Measurements from ENCODE around the gene HRCT1. TPM values are rescaled to one million over a fixed set of nuclear protein-coding genes. Genes with fewer than 3 reads are reported as not detected.

The HRCT1 gene
- polyA plus RNA-seq, 3 donors = not detected

GRCh38 chr9:35937227-35937626 lies 31.2 kb downstream of the HRCT1 start:
- no peaks in the 10 kb centered on the region for H4K20me1 ChIP-seq (ENCODE audit: insufficient read depth, low read length)
- H2AFZ ChIP-seq (ENCODE audit: insufficient read depth, low read depth, low read length, poor library complexity, severe bottlenecking) = no peak overlapping the region
- WGBS (ENCODE audit: insufficient coverage) = no CpG with 5 or more reads among the region's 2 CpGs
- intact Hi-C loops (cut with micrococcal nuclease) = no loop called here
- H3K4me2 ChIP-seq (replicated peaks; ENCODE audit: extremely low read depth, low read length, poor library complexity, severe bottlenecking) = no peak overlapping the region
- H3K4me1 Mint-ChIP-seq = peaks cover 25% of the 10 kb centered on the region
- no peak overlapping the region for H3K27ac ChIP-seq (ENCODE audit: low read depth in 1 of 2, low read length in 2 of 2)
- H3K9ac ChIP-seq (ENCODE audit: insufficient read depth, low read length, poor library complexity, severe bottlenecking) = no peak overlapping the region
- H3K79me2 ChIP-seq (ENCODE audit: insufficient read depth, low read length) = no peaks in the 10 kb centered on the region
- H3K4me3 Mint-ChIP-seq = no peak overlapping the region
- peaks cover 8 to 10% of the 10 kb centered on the region in 2 donors for H3K4me1 ChIP-seq (ENCODE audit: control insufficient read depth in 1 of 2, insufficient read depth in 2 of 2, low read length in 2 of 2)
- H3K9me3 Mint-ChIP-seq = peaks cover 0 to 5% (median 2%) of the 10 kb centered on the region in 7 donors
- H3K36me3 ChIP-seq (replicated peaks in 1 of 2; ENCODE audit: control insufficient read depth in 1 of 2, insufficient read depth in 2 of 2, low read length in 2 of 2) = no peaks in the 10 kb centered on the region
- no peak for DNase-seq
- no peak for TF ChIP-seq CTCF (IDR thresholded peaks at IDR 0.05)
- H3K9me3 ChIP-seq (replicated peaks in 1 of 2; ENCODE audit: control insufficient read depth in 1 of 2, insufficient read depth in 1 of 2, low read length in 2 of 2) = no peaks in the 10 kb centered on the region
- H3K27me3 ChIP-seq (ENCODE audit: control insufficient read depth in 2 of 2, insufficient read depth in 2 of 2, low read length in 2 of 2) = no peaks in the 10 kb centered on the region
- peak overlapping the region in 1 of 7 donors; percentile 0 for H3K27ac Mint-ChIP-seq
- H3K4me3 ChIP-seq (replicated peaks in 1 of 3; ENCODE audit: low read depth in 2 of 3, low read length in 3 of 3) = no peak overlapping the region
- H3K36me3 Mint-ChIP-seq = no peaks in the 10 kb centered on the region
- peaks cover 0 to 2% (median 0%) of the 10 kb centered on the region in 3 donors for H3K27me3 Mint-ChIP-seq (ENCODE audit: low read depth in 3 of 3)

DNA sequence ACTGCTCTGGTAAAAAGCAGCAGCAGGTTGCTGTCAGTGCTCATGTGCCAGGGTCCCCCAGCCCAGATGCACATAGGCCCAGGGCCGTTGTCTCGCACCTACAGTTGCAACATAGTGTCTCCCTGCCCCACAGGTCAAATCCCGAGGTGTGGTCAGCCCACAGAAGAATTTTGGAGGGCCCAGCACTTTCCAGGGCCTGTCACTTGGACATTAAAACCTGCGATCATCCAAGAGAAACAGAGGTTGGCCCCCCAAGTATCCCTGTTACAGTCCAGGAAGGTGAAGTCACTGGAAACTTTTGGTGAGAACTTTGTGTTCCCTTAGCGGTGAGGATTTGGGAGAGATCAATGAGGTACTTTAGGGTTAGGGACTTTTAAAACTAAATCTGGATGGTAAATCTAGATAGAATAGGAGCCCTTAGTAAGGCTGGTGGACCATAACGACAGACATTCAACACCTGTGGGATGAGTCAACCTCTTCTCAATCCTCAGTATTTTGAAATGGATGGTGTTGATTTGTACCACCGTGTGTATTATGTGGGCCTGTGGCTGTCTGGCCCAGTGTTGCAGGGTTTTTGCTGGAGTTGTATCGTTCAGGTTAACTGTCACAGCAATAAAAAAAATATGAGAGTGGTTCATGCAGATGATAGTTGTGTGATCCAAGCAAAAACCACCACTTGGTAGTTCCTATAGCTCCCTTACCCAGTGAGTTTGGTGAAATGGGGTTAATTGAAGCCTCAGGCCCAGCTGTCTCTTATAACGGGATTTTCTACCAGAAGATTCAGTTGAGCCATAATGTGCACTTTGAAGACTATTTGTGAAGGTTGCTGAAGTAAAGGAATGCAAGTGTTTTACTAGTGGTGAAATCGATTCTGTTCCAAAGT lies 32.7 kb downstream of the HRCT1 start:
- Histone ChIP-seq H3K27me3 (ENCODE audit: control insufficient read depth in 2 of 2, insufficient read depth in 2 of 2, low read length in 2 of 2) (no peaks in the 10 kb centered on the region), H3K27ac (ENCODE audit: low read depth in 1 of 2, low read length in 2 of 2) (no peak overlapping the region), H3K4me1 (ENCODE audit: control insufficient read depth in 1 of 2, insufficient read depth in 2 of 2, low read length in 2 of 2) (peaks cover 8 to 10% of the 10 kb centered on the region in 2 donors), H4K20me1 (ENCODE audit: insufficient read depth, low read length) (no peaks in the 10 kb centered on the region), H3K4me3 (replicated peaks in 1 of 3; ENCODE audit: low read depth in 2 of 3, low read length in 3 of 3) (no peak overlapping the region), H3K36me3 (replicated peaks in 1 of 2; ENCODE audit: control insufficient read depth in 1 of 2, insufficient read depth in 2 of 2, low read length in 2 of 2) (no peaks in the 10 kb centered on the region), H3K79me2 (ENCODE audit: insufficient read depth, low read length) (no peaks in the 10 kb centered on the region), H3K9ac (ENCODE audit: insufficient read depth, low read length, poor library complexity, severe bottlenecking) (no peak overlapping the region), H3K4me2 (replicated peaks; ENCODE audit: extremely low read depth, low read length, poor library complexity, severe bottlenecking) (no peak overlapping the region), H2AFZ (ENCODE audit: insufficient read depth, low read depth, low read length, poor library complexity, severe bottlenecking) (no peak overlapping the region), H3K9me3 (replicated peaks in 1 of 2; ENCODE audit: control insufficient read depth in 1 of 2, insufficient read depth in 1 of 2, low read length in 2 of 2) (no peaks in the 10 kb centered on the region)
- 82% methylated on average over 7 of the region's 10 CpGs for WGBS (ENCODE audit: insufficient coverage)
- Mint-ChIP-seq H3K36me3 (no peaks in the 10 kb centered on the region), H3K4me3 (no peak overlapping the region), H3K4me1 (peaks cover 17% of the 10 kb centered on the region), H3K9me3 (peaks cover 0 to 5% (median 2%) of the 10 kb centered on the region in 7 donors), H3K27ac (no peak overlapping the region), H3K27me3 (ENCODE audit: low read depth in 3 of 3) (peaks cover 0 to 3% (median 0%) of the 10 kb centered on the region in 3 donors)
- no peak for DNase-seq
- no peak for TF ChIP-seq CTCF (IDR thresholded peaks at IDR 0.05)
- intact Hi-C loops (cut with micrococcal nuclease) = no loop called here

Data from CD14-positive monocyte (primary cell).